ENCODE data around the gene AQP6. TPM values are rescaled to one million over a fixed set of nuclear protein-coding genes. Genes with fewer than 3 reads are reported as not detected.

The AQP6 gene
- total RNA-seq, 1 experiment from 2014 or later: 0.09 TPM

DNA sequence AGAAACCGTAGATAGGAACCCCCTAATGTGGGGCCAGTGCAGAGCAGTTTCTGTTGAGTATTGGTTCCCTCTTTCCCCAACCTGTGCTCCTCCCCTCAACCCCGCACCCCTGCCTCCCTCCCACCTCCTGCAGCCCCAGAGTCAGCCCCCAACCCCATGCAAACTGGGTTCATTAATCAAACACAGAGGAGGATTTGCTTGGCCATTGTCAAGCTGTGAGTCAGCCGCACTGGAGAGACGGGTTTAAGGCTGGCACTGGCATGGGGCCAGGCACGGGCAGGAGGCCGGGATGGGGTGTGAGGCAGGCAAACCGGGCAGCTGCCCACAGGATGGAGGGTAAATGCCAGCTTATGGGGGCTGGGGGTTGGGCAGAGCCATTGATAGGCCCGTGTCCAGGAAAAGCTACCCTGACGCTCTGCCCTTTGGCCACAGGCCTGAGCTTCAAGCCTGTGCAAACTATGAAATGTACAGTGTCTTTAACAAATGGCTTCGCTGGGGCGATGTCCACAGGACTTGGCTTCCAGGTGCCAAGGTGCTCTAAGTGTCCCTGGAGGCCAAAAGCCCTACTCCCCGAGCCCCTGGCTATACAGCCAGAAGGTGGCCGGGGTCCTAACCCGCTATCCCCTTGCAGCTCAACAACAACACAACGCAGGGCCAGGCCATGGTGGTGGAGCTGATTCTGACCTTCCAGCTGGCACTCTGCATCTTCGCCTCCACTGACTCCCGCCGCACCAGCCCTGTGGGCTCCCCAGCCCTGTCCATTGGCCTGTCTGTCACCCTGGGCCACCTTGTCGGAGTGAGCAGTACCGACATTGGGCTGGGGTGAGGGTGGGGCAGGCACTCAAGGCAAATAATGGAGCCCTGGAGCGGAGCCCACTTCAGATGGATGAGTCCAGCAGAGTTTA, 9.6 kb upstream of the AQP6 start:
- Mint-ChIP-seq H3K4me1 (peaks cover 30% of the 10 kb centered on the region), H3K27ac (no peak overlapping the region), H3K4me3 (no peak overlapping the region), H3K36me3 (no peaks in the 10 kb centered on the region), H3K27me3 (ENCODE audit: low read depth) (peaks cover 63% of the 10 kb centered on the region), H3K9me3 (no peaks in the 10 kb centered on the region)
- TF ChIP-seq ZNF671 (CRISPR knock-in tag; IDR thresholded peaks at IDR 0.05) (no peak), RORB (CRISPR knock-in tag; IDR thresholded peaks at IDR 0.05) (no peak), TCF7 (CRISPR knock-in tag; IDR thresholded peaks at IDR 0.05; ENCODE audit: low read depth) (no peak), GTF2I (CRISPR knock-in tag; conservative IDR thresholded peaks at IDR 0.05) (no peak), ZNF416 (CRISPR knock-in tag; IDR thresholded peaks at IDR 0.05) (no peak), SMAD3 (CRISPR knock-in tag; IDR thresholded peaks at IDR 0.05; ENCODE audit: borderline replicate concordance) (no peak), ZNF219 (CRISPR knock-in tag; IDR thresholded peaks at IDR 0.05; ENCODE audit: borderline replicate concordance) (no peak), CBFB (CRISPR knock-in tag; IDR thresholded peaks at IDR 0.05; ENCODE audit: low read depth) (no peak)
- TF ChIP-seq, protein P1, sequence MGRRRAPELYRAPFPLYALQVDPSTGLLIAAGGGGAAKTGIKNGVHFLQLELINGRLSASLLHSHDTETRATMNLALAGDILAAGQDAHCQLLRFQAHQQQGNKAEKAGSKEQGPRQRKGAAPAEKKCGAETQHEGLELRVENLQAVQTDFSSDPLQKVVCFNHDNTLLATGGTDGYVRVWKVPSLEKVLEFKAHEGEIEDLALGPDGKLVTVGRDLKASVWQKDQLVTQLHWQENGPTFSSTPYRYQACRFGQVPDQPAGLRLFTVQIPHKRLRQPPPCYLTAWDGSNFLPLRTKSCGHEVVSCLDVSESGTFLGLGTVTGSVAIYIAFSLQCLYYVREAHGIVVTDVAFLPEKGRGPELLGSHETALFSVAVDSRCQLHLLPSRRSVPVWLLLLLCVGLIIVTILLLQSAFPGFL (CRISPR knock-in tag; IDR thresholded peaks at IDR 0.05; ENCODE audit: borderline replicate concordance): no peak
- TF ChIP-seq, protein P2, sequence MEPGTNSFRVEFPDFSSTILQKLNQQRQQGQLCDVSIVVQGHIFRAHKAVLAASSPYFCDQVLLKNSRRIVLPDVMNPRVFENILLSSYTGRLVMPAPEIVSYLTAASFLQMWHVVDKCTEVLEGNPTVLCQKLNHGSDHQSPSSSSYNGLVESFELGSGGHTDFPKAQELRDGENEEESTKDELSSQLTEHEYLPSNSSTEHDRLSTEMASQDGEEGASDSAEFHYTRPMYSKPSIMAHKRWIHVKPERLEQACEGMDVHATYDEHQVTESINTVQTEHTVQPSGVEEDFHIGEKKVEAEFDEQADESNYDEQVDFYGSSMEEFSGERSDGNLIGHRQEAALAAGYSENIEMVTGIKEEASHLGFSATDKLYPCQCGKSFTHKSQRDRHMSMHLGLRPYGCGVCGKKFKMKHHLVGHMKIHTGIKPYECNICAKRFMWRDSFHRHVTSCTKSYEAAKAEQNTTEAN (CRISPR knock-in tag; IDR thresholded peaks at IDR 0.05): no peak
- TF ChIP-seq, protein P3, sequence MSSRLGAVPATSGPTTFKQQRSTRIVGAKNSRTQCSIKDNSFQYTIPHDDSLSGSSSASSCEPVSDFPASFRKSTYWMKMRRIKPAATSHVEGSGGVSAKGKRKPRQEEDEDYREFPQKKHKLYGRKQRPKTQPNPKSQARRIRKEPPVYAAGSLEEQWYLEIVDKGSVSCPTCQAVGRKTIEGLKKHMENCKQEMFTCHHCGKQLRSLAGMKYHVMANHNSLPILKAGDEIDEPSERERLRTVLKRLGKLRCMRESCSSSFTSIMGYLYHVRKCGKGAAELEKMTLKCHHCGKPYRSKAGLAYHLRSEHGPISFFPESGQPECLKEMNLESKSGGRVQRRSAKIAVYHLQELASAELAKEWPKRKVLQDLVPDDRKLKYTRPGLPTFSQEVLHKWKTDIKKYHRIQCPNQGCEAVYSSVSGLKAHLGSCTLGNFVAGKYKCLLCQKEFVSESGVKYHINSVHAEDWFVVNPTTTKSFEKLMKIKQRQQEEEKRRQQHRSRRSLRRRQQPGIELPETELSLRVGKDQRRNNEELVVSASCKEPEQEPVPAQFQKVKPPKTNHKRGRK (CRISPR knock-in tag; IDR thresholded peaks at IDR 0.05; ENCODE audit: borderline replicate concordance): no peak
- TF ChIP-seq, protein P4, sequence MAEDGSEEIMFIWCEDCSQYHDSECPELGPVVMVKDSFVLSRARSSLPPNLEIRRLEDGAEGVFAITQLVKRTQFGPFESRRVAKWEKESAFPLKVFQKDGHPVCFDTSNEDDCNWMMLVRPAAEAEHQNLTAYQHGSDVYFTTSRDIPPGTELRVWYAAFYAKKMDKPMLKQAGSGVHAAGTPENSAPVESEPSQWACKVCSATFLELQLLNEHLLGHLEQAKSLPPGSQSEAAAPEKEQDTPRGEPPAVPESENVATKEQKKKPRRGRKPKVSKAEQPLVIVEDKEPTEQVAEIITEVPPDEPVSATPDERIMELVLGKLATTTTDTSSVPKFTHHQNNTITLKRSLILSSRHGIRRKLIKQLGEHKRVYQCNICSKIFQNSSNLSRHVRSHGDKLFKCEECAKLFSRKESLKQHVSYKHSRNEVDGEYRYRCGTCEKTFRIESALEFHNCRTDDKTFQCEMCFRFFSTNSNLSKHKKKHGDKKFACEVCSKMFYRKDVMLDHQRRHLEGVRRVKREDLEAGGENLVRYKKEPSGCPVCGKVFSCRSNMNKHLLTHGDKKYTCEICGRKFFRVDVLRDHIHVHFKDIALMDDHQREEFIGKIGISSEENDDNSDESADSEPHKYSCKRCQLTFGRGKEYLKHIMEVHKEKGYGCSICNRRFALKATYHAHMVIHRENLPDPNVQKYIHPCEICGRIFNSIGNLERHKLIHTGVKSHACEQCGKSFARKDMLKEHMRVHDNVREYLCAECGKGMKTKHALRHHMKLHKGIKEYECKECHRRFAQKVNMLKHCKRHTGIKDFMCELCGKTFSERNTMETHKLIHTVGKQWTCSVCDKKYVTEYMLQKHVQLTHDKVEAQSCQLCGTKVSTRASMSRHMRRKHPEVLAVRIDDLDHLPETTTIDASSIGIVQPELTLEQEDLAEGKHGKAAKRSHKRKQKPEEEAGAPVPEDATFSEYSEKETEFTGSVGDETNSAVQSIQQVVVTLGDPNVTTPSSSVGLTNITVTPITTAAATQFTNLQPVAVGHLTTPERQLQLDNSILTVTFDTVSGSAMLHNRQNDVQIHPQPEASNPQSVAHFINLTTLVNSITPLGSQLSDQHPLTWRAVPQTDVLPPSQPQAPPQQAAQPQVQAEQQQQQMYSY (CRISPR knock-in tag; IDR thresholded peaks at IDR 0.05): no peak
- TF ChIP-seq, protein P5, sequence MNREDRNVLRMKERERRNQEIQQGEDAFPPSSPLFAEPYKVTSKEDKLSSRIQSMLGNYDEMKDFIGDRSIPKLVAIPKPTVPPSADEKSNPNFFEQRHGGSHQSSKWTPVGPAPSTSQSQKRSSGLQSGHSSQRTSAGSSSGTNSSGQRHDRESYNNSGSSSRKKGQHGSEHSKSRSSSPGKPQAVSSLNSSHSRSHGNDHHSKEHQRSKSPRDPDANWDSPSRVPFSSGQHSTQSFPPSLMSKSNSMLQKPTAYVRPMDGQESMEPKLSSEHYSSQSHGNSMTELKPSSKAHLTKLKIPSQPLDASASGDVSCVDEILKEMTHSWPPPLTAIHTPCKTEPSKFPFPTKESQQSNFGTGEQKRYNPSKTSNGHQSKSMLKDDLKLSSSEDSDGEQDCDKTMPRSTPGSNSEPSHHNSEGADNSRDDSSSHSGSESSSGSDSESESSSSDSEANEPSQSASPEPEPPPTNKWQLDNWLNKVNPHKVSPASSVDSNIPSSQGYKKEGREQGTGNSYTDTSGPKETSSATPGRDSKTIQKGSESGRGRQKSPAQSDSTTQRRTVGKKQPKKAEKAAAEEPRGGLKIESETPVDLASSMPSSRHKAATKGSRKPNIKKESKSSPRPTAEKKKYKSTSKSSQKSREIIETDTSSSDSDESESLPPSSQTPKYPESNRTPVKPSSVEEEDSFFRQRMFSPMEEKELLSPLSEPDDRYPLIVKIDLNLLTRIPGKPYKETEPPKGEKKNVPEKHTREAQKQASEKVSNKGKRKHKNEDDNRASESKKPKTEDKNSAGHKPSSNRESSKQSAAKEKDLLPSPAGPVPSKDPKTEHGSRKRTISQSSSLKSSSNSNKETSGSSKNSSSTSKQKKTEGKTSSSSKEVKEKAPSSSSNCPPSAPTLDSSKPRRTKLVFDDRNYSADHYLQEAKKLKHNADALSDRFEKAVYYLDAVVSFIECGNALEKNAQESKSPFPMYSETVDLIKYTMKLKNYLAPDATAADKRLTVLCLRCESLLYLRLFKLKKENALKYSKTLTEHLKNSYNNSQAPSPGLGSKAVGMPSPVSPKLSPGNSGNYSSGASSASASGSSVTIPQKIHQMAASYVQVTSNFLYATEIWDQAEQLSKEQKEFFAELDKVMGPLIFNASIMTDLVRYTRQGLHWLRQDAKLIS (CRISPR knock-in tag; IDR thresholded peaks at IDR 0.05; ENCODE audit: borderline replicate concordance): no peak
- TF ChIP-seq, protein P6, sequence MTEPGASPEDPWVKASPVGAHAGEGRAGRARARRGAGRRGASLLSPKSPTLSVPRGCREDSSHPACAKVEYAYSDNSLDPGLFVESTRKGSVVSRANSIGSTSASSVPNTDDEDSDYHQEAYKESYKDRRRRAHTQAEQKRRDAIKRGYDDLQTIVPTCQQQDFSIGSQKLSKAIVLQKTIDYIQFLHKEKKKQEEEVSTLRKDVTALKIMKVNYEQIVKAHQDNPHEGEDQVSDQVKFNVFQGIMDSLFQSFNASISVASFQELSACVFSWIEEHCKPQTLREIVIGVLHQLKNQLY (CRISPR knock-in tag; IDR thresholded peaks at IDR 0.05): no peak
- ChIA-PET CTCF (interaction anchor here (0.6 to 10.9 kb wide), 7 partner anchors 11 to 128 kb away, joined by 3 to 219 read pairs (median 5); no protein-coding TSS in a partner anchor), POLR2A (interaction anchor here (0.6 kb wide), 1 partner anchor 1120 kb away, joined by 3 read pairs; no protein-coding TSS in a partner anchor)
- DNase-seq (ENCODE audit: low spot score) (no peak), ATAC-seq (no peak)

All from WTC11 (cell line).